GM19099 (cell line): Measurements from ENCODE around the gene CCDC188.

Source experiments
- POLR2A ChIP-seq: IDR thresholded peaks from 3 replicates; pipeline ENCODE4 v1.6.1; 2011; ENCODE audit warnings: low read depth; ENCODE audit not compliant: insufficient read length; ENCODE audit errors: extremely low read depth

Gene CCDC188

GRCh38 chr22:20138868-20139267, 12.0 kb downstream of the CCDC188 start:
- no peak for TF ChIP-seq POLR2A

DNA sequence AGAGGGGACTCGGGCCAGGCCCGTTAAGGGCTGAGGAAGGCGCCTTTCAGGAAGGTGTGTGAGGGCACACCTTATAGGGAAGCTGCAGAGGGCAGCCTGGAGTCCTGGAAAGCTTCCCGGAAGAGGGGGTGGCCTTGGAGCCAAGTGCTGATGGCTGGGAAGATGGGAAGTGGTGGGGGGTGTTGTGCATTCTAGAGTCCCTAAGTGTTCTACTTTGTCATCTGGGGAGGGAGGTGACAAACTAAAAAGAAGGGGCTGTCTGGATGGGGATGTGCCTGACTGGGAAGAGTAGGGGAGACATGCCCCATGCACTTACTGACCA, 12.5 kb downstream of the CCDC188 start:
- no peak for TF ChIP-seq POLR2A

DNA sequence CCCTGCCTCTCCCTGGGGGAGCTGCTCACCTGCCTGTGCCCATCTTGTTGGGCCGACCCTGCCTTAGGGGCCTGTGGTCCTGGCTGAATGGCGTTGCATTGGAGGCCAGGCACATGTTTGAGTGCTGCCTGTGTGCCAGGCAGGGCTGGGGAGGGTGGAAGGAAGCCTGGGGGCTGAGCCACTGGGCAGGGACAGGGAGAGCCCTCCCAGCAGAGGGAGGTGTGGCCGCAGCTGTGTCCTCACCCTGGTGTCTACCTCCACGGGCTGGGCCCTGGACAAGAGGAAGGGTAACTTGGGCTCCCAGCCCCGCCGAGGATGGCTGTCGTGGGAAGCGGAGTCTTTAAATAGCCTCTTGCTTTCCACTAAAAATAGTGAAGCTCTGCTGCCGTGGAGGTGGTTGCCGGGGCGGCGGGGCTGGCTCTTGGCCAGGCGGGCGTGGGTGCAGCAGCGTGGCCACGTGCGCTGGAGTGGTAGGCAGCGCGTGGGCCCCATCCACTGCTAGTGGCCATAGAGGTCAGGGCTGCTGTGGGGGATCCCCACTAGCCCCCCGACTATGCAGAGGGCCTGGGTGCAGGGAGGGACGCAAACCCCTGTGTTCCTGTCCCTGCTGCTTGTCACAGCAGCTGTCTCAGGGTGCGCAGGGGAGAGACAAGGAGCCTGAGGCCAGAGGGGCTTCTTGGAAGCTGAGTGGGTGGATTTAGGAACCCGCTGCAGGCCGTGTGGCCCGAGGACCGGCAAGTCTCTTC, 13.0 kb downstream of the CCDC188 start:
- TF ChIP-seq POLR2A, result no peak

DNA sequence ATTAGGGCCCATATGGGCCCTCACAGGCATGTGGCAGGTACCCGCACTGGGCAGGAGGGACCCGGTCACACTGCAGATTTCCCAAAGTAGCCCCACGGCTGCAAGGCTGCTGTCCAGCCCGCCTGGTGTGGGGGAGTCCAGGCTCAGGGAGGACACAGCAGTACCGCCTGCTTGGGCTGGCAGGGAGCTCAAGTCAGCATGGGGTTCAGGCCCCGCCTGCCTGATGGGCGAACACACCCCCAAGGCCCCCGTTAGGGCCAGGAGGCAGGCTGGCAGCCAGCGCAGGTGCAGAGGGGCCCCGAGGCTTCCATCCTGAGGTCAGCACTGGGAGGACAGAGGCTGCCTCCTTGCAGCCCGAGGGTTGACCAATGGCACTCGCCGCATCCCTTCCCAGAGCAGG, 13.7 kb downstream of the CCDC188 start:
- TF ChIP-seq POLR2A, result no peak

GRCh38 chr22:20136603-20136873, 14.3 kb downstream of the CCDC188 start:
- no peak for TF ChIP-seq POLR2A

GRCh38 chr22:20135806-20136602, 14.9 kb downstream of the CCDC188 start:
- no peak for TF ChIP-seq POLR2A

DNA sequence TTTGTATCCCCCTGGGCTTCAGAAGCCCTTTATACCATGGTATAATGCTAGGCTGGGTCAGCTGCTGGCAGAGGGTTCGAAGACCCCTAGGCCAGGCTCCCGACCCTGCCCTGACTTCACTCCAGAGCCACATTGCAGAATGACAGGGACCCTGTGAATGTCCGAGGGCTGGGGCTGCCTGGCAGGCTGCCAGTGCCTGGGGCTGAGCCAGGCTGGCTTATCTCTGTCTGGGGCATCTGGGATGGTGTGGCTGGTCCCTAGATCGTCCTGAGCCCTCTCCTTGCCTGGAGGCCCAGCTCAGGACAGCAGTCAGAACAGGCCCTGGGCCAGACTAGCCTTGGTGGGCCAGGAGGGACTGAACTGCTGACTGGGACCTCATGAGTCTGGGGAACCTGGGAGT, 15.6 kb downstream of the CCDC188 start:
- TF ChIP-seq POLR2A, result no peak

DNA sequence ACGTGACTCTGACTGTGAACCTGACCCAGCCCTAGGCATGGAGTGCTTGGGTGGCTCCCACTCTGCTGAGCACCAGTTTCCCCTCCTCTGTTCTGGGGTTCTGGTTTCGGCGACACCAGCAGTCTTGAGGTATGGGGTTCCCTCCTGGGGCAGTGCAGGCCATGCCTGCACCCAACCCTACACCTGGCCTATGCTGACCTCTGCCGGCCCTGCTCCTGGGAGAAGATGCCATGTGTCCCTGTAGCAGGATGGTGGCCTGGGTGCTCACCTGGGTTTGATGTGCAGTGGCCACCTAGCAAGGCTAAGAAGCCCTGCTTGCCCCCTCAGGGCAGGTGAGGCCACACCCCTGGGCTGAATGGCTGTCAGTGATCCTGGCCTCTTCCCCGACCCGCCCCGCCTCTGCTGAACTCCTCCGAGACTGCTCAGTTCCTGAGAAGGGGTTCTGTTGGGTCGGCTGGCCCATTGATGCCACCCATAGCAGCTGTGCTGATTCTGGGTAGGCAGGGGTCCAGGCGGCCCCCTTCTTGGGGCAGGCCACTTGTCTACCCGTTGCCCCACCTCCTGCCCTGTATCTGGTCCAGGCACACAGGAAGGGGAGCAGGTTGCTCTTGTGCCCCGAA, 16.8 kb downstream of the CCDC188 start:
- no peak for TF ChIP-seq POLR2A

DNA sequence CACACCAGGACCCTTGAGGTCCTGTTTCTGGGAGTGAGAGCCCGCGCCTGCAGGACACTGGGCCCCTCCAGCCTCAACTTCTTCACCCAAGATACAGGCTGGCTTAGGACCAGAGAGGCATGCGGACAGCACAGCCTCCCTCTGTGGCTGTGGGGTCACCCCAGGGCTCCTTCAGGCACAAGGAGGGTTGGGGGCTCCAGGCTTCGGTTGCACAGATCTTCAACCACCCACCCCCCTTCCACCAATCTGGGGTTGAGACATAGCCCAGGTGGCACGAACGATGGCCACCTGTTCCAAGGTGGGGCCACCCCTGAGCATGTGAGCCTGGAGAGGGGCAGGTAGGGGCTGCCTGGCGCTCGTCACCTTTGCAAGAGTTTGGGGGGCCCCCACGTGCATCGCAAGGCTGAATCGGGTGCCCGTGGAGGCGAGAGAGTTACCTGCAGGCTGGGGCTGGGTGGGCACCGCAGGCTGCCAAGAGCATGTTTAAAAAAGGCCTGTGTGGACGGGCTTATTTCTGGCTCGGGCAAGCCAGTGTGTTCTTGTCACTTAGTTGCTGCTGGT, 18.1 kb downstream of the CCDC188 start:
- no peak for TF ChIP-seq POLR2A

DNA sequence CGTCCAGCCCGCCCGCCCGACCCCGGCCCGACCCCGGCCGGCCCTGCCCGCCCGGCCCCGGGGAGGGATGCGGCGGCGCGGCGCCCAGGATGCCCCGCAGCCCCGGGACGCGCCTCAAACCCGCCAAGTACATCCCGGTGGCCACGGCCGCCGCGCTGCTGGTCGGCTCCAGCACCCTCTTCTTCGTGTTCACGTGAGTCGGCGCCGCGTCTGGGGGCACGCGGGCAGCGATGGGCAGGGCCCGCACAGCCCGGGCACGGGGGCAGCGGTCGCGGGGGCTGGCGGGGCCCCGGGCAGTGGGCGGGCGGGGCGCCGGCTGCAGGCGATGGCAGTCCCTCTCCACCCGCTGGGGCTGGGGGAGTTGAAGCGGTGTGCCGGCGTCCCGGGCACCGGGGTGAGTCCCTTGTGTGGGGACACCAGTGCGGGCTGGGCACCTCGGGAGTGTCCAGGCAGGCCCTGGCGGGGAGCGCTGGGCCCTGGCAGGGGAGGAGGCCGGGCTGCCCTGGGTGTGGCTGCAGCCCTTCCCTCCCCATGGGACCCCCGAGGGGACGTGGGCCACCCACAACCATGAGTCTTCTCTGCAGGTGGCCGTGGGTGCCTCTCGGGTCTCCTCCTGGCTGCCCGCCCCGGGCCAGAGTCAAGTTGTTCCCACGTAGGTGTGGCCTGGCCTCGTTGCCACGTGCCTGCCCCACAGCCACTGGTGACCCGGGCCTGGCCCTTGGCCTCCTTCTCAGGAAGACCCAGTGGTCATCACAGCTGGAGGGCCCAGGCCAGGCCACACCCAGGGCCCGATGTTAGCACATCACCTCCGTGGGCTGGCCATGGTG, 18.8 kb downstream of the CCDC188 start:
- TF ChIP-seq POLR2A, result no peak

GRCh38 chr22:20131597-20131858, 19.3 kb downstream of the CCDC188 start, which contains the start of gene ZDHHC8:
Gene ZDHHC8 (plus strand): TSS chr22:20131804. CDS start chr22:20131948, 144 bp downstream.
- TF ChIP-seq POLR2A, result no peak

- no peak for TF ChIP-seq POLR2A
Observed at GRCh38 chr22:20130731-20131596, 19.9 kb downstream of the CCDC188 start.

GRCh38 chr22:20130319-20130718, 20.5 kb downstream of the CCDC188 start:
- no peak for TF ChIP-seq POLR2A

DNA sequence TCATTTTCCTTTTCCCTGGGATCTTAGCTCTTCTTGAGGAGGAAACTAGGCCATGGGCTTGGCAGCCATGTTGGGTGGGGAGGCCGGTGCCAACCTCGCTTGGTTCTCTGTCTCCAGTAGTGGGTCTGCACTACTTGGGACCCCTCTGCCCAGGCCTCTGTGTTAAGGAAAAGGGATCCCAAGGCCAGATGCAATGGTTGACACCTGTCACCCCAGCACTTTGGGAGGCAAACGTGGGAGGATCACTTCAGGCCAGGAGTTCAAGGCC, 21.2 kb downstream of the CCDC188 start:
- no peak for TF ChIP-seq POLR2A

DNA sequence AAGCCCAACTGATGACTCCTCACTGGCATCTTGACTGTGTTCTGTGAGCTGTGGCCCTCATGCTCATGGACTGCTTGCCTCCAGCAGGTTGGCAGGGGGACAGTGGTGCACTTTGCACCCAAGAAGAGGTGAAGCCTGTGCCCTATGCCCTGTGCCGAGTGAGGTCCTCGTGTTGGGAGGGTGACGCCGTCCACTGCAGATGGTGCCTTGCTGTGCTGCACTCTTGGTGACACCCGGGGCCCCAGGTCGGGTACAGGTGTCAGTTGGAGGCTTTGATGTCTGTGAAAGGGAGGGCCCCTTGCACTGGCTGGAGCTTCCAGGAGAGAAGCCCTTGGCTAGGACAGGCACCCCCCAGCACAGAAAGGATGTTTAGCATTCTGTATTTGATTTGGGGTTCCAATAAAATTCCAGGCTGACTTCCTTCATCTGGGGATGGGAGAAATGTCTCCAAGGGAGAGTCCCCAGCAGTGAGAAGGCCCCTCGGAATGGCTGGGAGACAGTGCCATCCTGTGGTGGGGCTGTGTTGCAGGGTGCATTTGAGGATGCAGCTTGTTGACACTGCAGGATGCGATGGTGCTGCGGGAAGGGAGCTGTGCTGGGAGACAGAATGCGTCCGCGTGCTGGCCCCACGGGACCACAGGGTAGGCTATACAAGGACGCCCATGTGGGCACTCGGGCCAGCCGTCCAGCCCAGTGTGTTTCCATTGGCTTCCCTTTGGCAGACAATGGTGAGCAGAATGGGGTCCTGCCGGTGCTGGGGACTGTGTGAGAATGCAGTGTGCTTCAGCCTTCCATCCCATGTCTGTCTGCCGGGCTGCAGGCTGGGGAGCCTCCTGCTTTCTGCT, 21.7 kb downstream of the CCDC188 start:
- no peak for TF ChIP-seq POLR2A

DNA sequence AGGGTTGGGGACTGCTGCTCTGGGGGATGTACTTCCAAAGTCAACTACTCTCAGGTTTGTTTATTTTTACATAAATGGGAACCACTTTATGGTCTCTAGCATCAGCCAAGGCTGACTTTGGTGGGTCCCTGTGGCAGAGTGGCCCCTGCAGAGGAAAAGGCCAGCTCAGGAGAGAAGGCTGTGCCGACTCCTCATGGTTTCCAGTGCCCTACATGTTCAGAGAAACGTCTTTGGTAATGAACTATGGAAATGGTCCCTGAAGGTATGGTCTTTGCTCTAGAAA, 22.3 kb downstream of the CCDC188 start:
- no peak for TF ChIP-seq POLR2A
